ENCODE results near the gene FURIN. TPM values are rescaled to one million over a fixed set of nuclear protein-coding genes. Genes with fewer than 3 reads are reported as not detected.
A peak's percentile ranks its signal among the peaks of the same experiment; 100 is the strongest.

The FURIN gene
- total and polyA plus RNA-seq, 9 of the 15 experiments (the other 6 are each of a cell fraction or from before 2014, with no cell fraction given) = 0.92 to 99.9 (median 34.8) TPM

GRCh38 chr15:90836296-90836871, 32.0 kb upstream of the FURIN start (continued):
- TF ChIP-seq SFPQ (IDR thresholded peaks at IDR 0.05; ENCODE audit: low read depth, low read length) = no peak
- no peak for TF ChIP-seq TCF7L2 (IDR thresholded peaks at IDR 0.05; ENCODE audit: low read depth, low read length)
- TF ChIP-seq, protein P1, sequence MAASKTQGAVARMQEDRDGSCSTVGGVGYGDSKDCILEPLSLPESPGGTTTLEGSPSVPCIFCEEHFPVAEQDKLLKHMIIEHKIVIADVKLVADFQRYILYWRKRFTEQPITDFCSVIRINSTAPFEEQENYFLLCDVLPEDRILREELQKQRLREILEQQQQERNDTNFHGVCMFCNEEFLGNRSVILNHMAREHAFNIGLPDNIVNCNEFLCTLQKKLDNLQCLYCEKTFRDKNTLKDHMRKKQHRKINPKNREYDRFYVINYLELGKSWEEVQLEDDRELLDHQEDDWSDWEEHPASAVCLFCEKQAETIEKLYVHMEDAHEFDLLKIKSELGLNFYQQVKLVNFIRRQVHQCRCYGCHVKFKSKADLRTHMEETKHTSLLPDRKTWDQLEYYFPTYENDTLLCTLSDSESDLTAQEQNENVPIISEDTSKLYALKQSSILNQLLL (CRISPR knock-in tag; IDR thresholded peaks at IDR 0.05; ENCODE audit: borderline replicate concordance) = no peak
- TF ChIP-seq ZNF23 (CRISPR knock-in tag; IDR thresholded peaks at IDR 0.05) = no peak
- TF ChIP-seq ZBTB2 (IDR thresholded peaks at IDR 0.05) = no peak
- TF ChIP-seq CBFA2T2 (conservative IDR thresholded peaks at IDR 0.05) = peak; percentile 49
- TF ChIP-seq NCOA2 (IDR thresholded peaks at IDR 0.05; ENCODE audit: partially characterized antibody in 2 of 2) = no peak
- no peak for TF ChIP-seq USF2 (CRISPR knock-in tag; IDR thresholded peaks at IDR 0.05)
- no peak for TF ChIP-seq ELF2 (CRISPR knock-in tag; IDR thresholded peaks at IDR 0.05)
- no peak for TF ChIP-seq PURB (CRISPR knock-in tag; IDR thresholded peaks at IDR 0.05; ENCODE audit: low read depth)
- TF ChIP-seq ZBTB1 (CRISPR knock-in tag; IDR thresholded peaks at IDR 0.05; ENCODE audit: borderline replicate concordance, low read depth) = no peak
- TF ChIP-seq AFF1 (IDR thresholded peaks at IDR 0.05; ENCODE audit: low read depth in 1 of 2, partially characterized antibody in 2 of 2) = peak in 1 of 2 experiments; percentile 22
- TF ChIP-seq MCM5 (IDR thresholded peaks at IDR 0.05; ENCODE audit: low read depth) = no peak
- no peak for TF ChIP-seq PRPF4 (IDR thresholded peaks at IDR 0.05; ENCODE audit: insufficient read depth, low read depth, low read length, poor library complexity, severe bottlenecking)
- TF ChIP-seq, protein P2, sequence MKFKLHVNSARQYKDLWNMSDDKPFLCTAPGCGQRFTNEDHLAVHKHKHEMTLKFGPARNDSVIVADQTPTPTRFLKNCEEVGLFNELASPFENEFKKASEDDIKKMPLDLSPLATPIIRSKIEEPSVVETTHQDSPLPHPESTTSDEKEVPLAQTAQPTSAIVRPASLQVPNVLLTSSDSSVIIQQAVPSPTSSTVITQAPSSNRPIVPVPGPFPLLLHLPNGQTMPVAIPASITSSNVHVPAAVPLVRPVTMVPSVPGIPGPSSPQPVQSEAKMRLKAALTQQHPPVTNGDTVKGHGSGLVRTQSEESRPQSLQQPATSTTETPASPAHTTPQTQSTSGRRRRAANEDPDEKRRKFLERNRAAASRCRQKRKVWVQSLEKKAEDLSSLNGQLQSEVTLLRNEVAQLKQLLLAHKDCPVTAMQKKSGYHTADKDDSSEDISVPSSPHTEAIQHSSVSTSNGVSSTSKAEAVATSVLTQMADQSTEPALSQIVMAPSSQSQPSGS (CRISPR knock-in tag; IDR thresholded peaks at IDR 0.05) = no peak
- TF ChIP-seq XRCC4 (IDR thresholded peaks at IDR 0.05; ENCODE audit: extremely low read depth, insufficient read depth, insufficient read length) = no peak

Data from K562 (cell line).